Measurements from ENCODE around the gene FBXW8. TPM values are rescaled to one million over a fixed set of nuclear protein-coding genes. Genes with fewer than 3 reads are reported as not detected.

The FBXW8 gene
- total RNA-seq, 1 donor from 2014 or later, result 9.9 TPM

- intact Hi-C loops (cut with micrococcal nuclease), result no loop called here
Observed at GRCh38 chr12:117036046-117036445, 125.3 kb downstream of the FBXW8 start.

DNA sequence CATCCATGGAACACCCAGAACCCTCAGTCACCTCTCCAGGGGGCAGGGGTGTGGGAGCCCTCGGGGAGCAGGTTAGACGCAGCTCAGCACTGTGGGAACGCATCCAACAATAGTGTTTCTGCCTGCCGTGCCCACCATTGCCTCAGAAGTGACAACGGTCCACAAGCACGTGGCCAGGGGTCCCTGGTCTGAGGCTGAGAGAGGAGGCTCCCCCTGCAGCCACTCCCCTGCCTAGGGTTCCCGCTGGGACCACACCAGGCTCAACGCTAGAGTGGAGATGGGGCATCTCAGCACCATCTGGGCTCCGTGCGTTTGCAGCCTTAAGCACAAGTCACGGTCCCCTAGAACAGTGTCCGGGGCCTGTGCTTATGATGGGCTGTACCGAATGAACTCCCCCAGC lies 125.8 kb downstream of the FBXW8 start:
- intact Hi-C loops (cut with micrococcal nuclease), result no loop called here

DNA sequence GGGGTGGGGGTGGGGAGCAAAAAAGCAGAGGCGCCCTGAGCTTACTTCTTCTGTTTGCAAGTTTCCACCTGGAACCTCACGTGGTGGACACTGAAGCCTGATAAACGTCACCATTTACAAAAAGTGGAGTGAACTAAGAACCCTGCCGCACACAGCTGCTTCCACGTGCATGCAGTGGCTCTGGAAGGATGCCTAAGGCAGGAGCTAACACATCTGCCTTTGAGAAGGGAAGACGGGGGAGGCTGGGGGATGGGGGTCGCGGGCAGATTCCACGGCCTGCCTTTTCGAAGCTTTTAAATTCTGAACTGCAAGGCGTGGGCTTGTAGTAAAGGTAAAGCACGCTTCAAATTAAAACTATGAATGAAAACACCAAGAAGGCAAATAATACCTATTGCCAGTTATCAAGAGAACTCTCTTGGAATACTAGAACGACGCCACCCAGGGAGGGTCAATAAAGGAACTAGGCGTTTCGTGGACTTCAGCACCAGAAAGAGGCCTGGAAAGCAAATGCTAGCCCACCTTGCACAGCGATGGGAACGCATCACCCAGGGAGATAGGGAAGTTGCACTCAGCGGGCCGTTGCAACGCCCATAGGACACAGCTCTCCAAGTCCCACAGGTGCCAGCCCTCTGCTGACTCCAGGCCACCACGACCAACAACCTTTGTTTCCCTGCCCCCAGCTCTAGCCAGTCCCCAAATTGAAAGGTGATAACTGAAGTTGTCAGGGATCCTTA lies 126.7 kb downstream of the FBXW8 start:
- intact Hi-C loops (cut with micrococcal nuclease), result no loop called here

DNA sequence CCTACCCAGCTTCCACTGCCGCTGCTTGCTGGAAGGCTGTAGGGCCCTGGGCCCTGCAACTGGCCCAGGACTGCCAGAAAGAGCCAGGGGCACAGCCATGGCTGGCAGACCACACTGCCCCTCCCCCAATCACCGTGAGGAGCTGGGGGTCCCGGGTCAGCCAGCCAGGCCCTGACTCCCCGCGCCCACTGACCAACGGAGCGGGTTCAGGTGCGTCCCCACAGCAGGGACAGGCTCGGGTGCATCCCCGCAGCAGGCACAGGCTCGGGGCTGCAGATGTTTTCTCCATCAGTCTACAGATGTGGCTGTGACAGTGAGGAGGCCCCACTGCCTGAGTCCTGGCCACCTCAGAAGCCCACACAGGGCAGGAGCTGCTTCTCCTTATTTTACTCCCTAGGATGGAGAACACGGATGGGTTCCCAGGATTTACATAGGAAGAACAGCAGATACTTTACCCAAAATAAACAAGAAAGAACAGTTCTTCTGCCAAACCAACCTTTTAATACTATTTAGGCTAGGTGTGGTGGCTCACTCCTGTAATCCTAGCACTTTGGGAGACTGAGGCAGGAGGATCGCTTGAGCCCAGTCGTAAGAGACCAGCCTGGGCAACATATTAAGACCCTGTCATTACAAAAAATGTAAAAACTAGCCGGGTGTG lies 127.4 kb downstream of the FBXW8 start:
- intact Hi-C loops (cut with micrococcal nuclease), result no loop called here

- intact Hi-C loops (cut with micrococcal nuclease), result no loop called here
Observed at GRCh38 chr12:117038919-117039318, 128.2 kb downstream of the FBXW8 start.

DNA sequence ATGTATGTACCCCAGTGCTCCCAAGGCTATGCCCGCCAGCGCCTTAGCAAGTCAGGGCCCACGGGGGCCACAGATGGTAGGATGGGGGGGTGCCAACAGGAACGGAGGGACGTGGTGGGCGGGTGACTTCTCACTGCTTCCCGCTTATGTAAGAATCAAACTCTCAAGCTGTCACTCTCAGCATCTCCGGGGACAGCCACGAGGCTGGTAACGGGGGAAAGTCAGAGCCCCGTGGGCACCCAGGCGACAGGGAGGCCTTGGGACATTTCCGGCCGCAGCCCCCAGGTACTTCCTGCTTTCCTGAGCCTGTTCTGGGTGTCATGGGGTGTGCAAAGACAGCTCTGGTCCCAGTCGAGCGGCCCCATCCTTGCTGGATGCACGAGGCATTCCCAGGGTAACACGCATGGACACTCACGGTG lies 129.2 kb downstream of the FBXW8 start:
- intact Hi-C loops (cut with micrococcal nuclease), result no loop called here

DNA sequence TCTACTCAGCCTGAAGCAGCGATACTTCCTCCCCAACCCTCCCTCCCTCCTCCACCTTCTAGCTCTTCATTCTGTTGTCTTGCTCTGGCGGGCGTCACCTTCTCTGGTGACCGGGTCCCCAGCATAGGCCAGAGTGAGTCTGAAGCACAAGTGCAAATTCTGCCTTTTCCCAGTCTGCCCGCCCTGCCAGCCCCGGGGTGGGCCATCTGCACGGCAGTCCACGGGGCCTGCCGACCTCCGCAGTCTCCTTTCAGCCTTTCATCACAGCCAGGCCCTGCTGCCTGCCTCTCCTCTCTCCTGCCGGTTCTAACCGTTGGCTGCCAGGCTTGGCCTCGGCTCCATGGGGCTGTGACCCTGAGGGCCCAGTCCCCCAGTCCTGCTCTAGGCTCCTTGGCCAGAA lies 129.7 kb downstream of the FBXW8 start:
- intact Hi-C loops (cut with micrococcal nuclease), result no loop called here

DNA sequence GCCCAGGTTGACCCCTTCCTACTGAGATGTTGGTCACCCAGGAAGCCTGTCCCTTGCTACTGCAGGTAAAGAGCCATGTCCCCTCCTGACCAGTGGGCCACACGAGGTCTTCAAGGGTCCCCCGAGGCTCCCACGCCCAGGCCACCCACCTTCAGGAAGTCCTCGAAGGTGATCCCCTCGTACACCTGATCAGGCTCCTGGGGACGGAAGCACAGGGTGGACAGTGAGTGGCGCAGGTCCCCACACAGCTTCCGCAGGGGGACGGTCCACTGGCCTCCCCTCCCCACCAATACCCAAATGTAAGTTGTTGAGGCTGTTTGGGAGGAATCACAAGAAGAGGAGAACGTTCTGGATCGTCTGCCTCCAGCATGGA lies 131.0 kb downstream of the FBXW8 start:
- intact Hi-C loops (cut with micrococcal nuclease), result no loop called here

- intact Hi-C loops (cut with micrococcal nuclease), result no loop called here
Observed at GRCh38 chr12:117042171-117042842, 131.6 kb downstream of the FBXW8 start.

GRCh38 chr12:117042862-117043261 lies 132.1 kb downstream of the FBXW8 start:
- intact Hi-C loops (cut with micrococcal nuclease), result no loop called here

DNA sequence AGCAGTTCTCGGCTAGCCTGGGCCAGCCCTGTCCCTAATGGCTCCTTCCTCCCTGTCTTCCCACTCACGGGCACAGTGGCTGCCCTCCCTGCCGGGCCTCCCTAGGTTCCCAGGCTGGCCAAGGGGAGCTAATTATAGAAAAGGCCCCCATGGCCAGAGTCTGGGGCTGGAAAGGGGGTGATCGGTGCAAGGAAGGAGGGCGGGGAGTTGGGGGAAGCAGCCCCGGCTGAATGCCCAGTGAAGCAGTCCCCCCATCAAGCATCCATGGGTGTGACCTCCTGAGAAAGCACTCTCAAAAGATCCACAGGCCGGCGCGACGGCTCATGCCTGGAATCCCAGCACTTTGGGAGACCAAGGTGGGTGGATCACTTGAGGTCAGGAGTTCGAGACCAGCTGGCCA lies 133.6 kb downstream of the FBXW8 start:
- intact Hi-C loops (cut with micrococcal nuclease), result no loop called here

DNA sequence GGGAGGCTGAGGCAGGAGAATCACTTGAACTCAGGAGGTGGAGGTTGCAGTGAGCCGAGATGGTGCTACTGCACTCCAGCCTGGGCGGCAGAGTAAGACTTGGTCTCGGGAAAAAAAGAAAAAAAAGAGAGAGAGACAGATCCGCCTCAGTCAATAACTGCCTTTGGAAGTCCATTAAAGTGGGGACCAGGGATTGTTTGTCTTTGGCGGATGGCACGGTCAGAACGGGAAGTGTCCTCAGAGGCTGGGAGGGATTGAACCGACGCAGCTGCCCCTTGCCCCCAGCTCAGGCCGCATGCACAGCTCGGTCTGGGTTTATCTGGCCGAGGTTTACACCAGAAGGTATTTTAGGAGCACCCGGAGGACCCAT lies 134.0 kb downstream of the FBXW8 start:
- intact Hi-C loops (cut with micrococcal nuclease), result no loop called here

DNA sequence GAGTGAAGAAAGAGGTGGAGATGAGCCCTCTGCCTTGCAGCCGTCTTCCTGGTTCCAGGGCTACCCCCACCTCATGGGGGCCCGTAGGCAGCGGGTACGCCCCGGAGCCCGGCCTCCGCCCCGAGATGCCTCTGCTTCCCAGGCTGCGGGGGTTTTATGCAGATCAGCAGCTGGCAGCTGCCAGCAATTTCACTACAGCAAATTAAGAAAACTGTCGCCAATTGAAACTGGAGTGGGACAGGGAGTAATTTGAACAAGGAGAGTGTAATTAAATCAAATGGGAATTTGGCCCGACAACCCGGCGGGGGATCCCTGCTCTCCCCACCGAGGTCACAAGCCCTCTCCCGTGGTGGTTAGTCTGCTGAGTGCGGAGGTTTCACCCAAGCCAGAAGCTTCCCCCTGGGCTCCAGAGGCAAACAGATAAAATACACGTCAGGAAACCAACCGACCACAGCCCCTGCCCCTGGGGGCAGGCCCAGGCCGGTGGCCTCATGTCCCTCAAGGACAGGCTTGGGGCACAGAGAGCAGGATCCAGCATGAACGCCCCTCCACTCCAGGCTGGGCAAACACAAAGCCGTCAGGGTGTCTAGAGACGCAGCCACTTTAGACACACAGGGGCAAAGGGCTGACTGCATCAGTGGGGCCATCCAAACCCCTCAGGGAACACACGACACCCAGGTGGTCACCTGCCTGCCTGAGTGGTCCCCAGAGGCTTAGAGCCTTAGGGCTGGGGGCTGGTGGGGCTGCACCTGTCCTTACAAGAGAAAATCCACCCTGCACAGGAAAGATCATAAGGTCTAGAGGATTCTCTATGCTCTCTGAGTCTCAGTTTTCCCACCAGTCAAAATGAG lies 134.6 kb downstream of the FBXW8 start:
- intact Hi-C loops (cut with micrococcal nuclease), result no loop called here

- intact Hi-C loops (cut with micrococcal nuclease), result no loop called here
Observed at GRCh38 chr12:117046011-117046369, 135.2 kb downstream of the FBXW8 start.

DNA sequence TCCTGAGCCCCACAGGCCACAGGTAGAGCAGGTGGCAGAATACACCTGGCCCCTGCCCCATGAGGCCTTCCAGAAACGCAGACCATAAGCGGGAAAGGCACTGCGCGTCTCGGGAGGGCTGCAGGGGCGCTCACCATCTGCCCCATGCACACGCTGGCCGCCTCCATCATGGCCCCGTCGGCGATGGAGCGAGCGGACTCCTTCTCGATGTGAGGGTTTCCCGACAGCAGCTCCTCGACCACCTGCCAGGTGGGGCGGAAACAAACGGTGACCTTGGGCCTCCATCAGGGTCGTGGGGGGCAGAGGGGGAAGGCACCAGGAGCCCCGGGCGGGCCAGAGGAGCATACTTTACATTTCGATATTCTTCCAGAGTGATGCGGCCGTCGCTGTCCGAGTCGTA lies 135.7 kb downstream of the FBXW8 start:
- intact Hi-C loops (cut with micrococcal nuclease), result no loop called here

DNA sequence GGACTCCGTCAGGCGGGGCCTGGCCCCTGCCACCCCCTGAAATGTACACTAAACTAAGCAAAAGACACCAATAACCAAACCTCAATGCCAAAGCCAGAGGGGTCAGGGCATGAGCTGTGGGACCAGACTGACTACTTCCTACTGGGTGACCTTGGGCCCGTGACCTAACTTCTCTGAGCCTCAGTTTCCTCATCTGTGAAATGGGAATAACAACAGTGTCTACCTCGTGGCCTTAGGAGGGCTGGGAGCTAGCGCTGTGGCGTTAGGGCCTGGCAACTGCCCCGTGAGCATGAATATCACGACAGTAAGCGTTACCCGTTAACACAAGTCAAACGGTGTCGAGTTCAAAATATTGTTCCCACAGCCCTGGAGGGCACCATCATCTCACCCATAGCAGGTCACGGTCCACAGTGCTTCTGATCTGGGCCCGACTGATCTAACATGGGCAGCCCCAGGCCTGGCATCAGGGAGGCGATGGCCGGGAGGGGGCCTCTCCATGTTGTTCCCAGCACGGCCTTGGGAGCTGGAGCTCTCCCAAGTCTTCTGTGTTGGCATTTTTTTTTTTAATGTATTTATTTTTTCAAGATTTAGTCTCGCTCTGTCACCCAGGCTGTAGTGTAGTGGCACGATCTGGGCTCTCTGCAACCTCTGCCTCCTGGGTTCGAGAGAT lies 136.2 kb downstream of the FBXW8 start:
- intact Hi-C loops (cut with micrococcal nuclease), result no loop called here

- intact Hi-C loops (cut with micrococcal nuclease), result no loop called here
Observed at GRCh38 chr12:117047810-117048584, 137.2 kb downstream of the FBXW8 start.

- intact Hi-C loops (cut with micrococcal nuclease), result no loop called here
Observed at GRCh38 chr12:117048585-117048904, 137.8 kb downstream of the FBXW8 start.

DNA sequence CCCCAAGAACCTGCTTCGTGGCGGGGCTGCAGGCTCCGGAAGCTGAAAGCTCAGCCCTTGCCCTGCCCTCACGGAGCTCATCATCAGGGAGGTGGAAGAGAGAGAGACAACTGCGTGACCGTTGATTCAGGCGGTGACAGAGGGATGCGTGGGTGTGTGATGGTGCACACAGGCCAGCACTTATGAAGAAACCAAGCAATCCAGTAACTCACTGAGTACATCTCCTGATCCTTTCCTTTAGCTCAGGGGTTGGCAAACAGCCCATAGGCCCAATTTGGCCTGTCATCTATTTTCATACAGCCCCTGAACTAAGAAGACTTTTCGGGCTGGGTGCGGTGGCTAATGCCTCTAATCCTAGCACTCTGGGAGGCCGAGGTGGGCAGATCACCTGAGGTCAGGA lies 138.5 kb downstream of the FBXW8 start:
- intact Hi-C loops (cut with micrococcal nuclease), result no loop called here

DNA sequence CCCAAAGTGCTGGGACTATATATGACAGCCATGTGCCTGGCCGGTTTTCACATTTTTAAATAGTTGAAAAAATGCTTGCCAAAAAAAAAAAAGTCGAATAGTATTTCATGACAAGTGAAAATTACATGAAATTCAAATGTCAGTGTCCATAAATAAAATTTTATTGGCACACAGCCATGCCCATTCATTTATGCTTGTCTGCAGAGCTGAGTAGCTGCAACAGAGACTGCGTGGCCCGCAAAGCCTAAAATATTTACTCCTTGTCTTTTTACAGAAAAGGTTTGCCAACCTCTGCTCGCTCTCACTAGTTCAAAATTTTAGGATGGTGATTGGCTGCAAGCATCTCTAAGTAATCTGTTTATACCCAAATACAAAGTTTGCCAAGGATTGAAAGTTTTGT lies 139.3 kb downstream of the FBXW8 start:
- intact Hi-C loops (cut with micrococcal nuclease), result no loop called here

DNA sequence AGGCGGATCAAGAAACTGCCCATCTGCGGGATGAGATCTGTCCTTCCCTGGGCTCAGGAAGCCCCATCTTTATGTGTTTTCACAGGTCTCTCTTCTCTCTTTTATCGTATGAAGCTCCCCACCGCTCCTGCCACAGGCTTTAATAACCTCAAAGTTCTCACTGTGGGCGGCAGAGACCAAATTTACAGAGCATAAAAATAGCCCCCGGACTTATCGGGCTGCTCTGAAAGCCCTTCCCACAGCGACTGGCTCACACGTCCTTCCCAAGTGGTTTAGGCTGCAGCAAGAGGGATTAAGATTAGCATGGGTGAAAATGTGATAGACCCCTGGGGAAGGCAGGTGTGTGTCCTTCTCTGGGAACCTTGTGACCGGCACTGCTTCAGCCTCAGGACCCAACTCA lies 140.6 kb downstream of the FBXW8 start:
- intact Hi-C loops (cut with micrococcal nuclease), result no loop called here

All from T-helper 1 cell treated with Interleukin-12 subunit alpha and Interleukin-12 subunit beta and Interleukin-4 antibody, amounts not matched to agents 30 ng/mL and 1 ng/mL, for 36 hours (primary cell).